ENCODE measurements around the gene HMGXB3. TPM values are rescaled to one million over a fixed set of nuclear protein-coding genes. Genes with fewer than 3 reads are reported as not detected.

HMGXB3 gene, protein sequence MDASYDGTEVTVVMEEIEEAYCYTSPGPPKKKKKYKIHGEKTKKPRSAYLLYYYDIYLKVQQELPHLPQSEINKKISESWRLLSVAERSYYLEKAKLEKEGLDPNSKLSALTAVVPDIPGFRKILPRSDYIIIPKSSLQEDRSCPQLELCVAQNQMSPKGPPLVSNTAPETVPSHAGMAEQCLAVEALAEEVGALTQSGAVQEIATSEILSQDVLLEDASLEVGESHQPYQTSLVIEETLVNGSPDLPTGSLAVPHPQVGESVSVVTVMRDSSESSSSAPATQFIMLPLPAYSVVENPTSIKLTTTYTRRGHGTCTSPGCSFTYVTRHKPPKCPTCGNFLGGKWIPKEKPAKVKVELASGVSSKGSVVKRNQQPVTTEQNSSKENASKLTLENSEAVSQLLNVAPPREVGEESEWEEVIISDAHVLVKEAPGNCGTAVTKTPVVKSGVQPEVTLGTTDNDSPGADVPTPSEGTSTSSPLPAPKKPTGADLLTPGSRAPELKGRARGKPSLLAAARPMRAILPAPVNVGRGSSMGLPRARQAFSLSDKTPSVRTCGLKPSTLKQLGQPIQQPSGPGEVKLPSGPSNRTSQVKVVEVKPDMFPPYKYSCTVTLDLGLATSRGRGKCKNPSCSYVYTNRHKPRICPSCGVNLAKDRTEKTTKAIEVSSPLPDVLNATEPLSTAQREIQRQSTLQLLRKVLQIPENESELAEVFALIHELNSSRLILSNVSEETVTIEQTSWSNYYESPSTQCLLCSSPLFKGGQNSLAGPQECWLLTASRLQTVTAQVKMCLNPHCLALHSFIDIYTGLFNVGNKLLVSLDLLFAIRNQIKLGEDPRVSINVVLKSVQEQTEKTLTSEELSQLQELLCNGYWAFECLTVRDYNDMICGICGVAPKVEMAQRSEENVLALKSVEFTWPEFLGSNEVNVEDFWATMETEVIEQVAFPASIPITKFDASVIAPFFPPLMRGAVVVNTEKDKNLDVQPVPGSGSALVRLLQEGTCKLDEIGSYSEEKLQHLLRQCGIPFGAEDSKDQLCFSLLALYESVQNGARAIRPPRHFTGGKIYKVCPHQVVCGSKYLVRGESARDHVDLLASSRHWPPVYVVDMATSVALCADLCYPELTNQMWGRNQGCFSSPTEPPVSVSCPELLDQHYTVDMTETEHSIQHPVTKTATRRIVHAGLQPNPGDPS (N-terminal part only)
- total RNA-seq, result 23.5 and 37.7 TPM in 2 replicates

DNA sequence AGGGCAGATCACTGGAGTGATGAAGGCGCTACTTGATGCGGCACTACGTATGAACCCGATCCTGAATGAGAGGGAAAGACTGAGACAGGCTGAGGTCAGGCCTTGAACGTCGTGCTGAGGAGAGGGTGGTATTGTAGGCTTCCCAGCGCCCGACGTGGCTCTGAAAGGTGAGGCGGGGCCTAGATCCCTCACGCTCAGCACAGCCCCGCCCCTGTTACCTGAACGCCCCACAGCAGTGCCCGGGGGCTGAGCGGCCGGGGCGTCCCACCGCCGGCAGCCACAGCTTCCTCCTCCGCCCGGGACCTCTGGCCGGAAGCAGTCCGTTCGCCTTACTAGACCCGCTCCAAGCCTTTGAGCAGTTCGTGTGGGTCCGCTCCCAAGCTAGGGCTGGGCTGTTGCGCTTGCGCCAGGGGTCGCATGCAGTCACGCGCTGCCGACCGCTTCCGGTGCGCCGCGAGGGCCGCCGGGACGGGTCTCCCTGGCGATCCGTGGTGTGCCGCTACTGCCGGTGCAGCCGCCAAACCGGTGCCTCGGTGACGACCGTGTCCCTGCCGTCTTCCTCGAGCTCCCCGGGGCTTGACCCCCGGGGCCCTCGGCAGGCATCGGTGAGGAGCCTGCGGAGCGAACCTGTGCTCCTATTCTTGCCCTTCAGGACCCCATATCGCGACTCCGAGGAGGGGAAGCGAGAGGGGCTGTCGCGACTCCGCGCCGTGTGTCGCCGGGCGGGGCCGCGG, at the start of gene HMGXB3, which contains the start of gene TIGD6:
Gene HMGXB3 (plus strand): TSS at position 484 of the 734 bp plus-strand sequence. CDS start 4,114 bp downstream, outside the sequence.
Gene TIGD6 (minus strand): TSS at position 399 of the 734 bp plus-strand sequence. CDS start 4,306 bp downstream, outside the sequence.

DNA sequence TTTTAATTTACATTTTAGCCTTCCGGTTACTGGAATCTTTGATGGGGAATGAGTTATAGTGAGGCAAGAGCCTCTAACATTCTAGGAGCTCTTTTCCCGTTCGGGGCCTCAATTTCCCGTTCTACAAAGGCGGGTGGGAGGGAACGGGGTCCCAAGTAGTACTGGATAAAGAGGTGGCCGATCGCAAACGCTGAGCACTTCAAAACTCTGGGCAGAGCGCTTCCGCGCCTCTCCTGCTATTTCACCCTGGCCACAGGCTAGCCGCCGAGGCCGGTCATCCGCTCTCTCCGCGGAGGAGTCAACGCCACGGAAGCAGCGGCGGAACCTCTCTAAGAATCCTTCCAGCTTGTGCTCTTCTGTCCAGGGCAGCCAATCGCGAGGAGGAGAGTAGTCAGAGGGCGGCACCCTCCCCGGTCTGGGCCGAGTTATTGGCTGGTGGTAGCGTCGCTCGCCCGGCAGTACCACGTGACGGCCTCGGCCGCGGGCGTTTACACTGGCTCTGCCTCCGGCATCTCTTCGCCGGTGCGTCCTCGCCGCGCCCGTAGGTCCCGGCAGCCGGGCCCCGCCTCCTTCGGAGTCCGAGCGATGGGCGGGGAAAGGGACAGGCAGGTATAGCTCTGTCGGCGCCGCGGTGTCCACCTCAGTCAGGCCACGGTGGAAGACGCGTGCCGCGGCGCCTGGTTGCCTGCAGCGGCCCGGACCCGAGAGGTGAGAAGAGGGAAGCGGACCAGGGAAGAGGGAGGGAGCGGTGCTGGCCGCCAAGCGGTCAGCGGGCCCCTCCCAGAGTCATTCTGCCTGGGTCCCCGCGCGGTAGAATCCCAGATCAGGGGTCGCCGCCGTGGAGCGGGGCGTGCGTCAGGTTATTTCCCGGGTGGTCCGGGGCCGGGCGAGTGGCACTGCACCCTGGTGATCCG, 40.0 kb upstream of the HMGXB3 start, which contains the start of gene SLC26A2:
Gene SLC26A2 (plus strand): TSS at position 487 of the 914 bp plus-strand sequence. CDS start 16,895 bp downstream, outside the sequence.

DNA sequence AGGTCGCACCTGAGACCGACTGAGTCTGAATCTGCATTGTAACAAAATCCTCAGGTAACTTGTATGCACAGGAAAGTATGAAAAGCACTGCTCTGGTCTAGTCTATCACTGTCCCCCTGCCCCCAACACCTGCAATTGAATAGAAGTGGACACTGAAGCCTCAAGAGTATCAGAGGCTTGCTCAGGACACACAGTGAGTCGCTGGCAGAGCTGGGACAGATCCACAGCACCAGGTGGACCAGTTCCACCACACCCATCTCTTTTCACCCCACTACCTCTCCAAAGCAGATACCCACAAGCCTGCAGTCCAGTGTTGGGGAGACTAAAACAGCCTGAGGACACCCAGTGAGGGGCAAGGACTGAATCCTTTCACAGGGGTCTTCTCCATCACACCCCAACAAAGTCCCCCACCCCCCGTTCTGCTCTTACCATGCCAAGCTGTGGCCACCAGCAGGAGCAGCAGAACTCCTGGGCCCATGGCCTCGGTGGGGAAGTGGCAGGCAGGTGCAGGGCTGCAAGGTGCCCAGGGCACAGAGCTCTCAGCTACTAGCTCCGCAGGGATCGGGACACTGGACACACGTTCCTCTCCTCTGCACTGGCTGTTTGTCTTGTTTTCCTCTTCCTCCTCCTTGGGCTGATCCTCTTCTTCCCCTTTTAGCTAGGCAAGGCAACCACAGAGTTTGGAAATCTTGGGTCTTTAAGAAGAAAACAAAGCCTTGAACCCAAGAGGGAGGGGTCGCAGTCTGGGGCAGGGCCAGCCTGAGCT, 85.6 kb downstream of the HMGXB3 start, which contains the start of gene CSF1R:
Gene CSF1R (minus strand): TSS at position 605 of the 766 bp plus-strand sequence. CDS start 127 bp downstream, at position 478.

Other genes with a start within 250 kb of the HMGXB3 start
- gene PDE6A, start 55.9 kb upstream of the HMGXB3 start, total RNA-seq, result under 0.01 TPM in 1 of 2 replicates, not detected in the other
- gene SLC26A2, start 40.0 kb upstream of the HMGXB3 start, total RNA-seq, result 12.8 and 16.2 TPM in 2 replicates
- gene TIGD6, start 85 bp upstream of the HMGXB3 start, total RNA-seq, result 7.4 and 10.3 TPM in 2 replicates
- gene CSF1R, start 85.8 kb downstream of the HMGXB3 start, total RNA-seq, result 0.14 and 0.46 TPM in 2 replicates
- 97.1 and 121 TPM in 2 replicates for gene PDGFRB, start 155.1 kb downstream of the HMGXB3 start, total RNA-seq
- gene CDX1, start 166.0 kb downstream of the HMGXB3 start, total RNA-seq, result under 0.01 and 0.09 TPM in 2 replicates
- not detected in 2 replicates for gene SLC6A7, start 189.3 kb downstream of the HMGXB3 start, total RNA-seq

All from smooth muscle cell of bladder (primary cell).